Measurements from ENCODE around the gene RPS8.

Gene RPS8

DNA sequence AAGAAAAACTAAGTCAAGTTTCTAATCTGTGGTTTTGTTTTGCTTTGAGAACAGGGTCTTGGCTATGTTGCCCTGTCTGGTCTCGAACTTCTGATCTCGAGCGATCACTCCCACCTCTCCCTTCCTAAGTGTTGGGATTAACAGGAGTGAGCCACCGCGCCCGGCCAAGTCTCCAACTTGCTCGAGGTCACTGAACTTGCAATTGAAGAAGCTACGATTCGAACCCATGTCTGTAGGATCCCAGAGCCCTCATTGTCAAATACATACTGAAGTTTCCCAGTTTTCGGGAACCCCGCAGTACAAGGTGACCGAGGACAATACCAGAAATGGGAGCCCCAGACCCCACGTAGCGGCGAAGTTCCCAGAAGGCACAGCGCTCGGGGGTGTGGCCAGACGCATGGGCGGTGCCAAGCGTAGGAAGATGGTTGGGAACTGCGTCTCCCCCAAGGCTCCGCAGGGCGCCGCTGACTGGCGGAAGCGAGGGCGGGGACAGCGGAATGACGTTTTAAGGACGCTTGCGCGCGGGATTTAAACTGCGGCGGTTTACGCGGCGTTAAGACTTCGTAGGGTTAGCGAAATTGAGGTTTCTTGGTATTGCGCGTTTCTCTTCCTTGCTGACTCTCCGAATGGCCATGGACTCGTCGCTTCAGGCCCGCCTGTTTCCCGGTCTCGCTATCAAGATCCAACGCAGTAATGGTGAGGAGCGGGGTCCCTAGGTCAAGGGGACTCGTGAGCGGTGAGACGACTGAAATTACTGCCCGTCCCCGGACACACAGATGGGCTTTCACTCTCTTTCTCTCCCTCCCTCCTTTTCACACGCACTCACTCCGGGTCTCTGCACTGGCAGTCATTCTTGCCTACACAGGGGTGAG lies 35.8 kb upstream of the RPS8 start, which contains the start of gene KIF2C:
Gene KIF2C (plus strand): TSS at position 531 of the 872 bp plus-strand sequence. CDS start 96 bp downstream, at position 627.
- peak; percentile 92 for DNase-seq (ENCODE audit: low read depth)
- TF ChIP-seq, protein P1, sequence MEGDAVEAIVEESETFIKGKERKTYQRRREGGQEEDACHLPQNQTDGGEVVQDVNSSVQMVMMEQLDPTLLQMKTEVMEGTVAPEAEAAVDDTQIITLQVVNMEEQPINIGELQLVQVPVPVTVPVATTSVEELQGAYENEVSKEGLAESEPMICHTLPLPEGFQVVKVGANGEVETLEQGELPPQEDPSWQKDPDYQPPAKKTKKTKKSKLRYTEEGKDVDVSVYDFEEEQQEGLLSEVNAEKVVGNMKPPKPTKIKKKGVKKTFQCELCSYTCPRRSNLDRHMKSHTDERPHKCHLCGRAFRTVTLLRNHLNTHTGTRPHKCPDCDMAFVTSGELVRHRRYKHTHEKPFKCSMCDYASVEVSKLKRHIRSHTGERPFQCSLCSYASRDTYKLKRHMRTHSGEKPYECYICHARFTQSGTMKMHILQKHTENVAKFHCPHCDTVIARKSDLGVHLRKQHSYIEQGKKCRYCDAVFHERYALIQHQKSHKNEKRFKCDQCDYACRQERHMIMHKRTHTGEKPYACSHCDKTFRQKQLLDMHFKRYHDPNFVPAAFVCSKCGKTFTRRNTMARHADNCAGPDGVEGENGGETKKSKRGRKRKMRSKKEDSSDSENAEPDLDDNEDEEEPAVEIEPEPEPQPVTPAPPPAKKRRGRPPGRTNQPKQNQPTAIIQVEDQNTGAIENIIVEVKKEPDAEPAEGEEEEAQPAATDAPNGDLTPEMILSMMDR (IDR thresholded peaks at IDR 0.05; ENCODE audit: control insufficient read depth, extremely low read depth, insufficient read depth), result no peak
- H3K4me3 ChIP-seq (ENCODE audit: low read depth, low read length), result peak within 1 kb of the TSS; percentile 86

DNA sequence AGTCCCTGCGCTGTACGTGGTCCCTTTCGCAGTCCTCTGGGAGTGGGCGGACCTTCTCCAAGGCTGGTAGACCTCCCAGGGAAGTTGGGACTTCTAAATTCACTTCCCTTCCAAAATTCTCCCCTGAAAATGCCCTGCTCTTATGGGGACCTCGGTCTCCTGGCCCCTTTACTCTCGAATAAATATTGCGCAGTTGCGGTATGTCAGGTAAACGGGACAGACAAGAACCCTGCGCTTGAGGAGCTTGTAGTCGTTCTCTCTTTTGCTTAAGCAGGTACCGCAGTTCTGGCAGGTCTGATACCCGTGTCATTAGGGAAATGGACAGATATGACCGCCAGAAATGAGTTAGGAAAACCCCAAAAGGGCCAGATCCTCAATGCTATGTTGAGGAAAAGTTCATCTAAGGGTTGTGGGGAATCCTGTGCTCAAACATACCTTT lies 35.1 kb upstream of the RPS8 start:
- TF ChIP-seq, protein P1 (IDR thresholded peaks at IDR 0.05; ENCODE audit: control insufficient read depth, extremely low read depth, insufficient read depth), result no peak
- no peak for DNase-seq (ENCODE audit: low read depth)
- peak overlapping the region; percentile 86 for H3K4me3 ChIP-seq (ENCODE audit: low read depth, low read length)

DNA sequence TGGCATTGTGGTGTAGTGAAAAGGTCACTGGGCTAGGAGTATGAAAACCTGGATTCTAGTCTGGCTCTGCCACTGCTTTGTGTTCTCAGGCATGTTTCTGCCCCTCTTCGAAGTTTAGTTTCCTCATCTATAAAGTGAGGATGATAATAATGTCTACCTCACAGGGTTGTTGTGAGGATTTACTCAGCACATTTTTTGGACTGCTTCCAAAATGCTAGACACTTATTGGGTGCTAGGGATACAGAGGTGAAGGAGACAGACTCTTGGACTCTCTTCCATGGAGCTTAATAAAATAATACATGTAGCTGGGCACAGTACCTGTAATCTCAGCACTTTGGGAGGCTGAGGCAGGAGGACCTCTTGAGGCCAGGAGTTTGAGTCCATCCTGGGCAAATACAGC lies 32.1 kb upstream of the RPS8 start:
- H3K4me3 ChIP-seq (ENCODE audit: low read depth, low read length), result no peak overlapping the region
- no peak for DNase-seq (ENCODE audit: low read depth)
- TF ChIP-seq, protein P1 (IDR thresholded peaks at IDR 0.05; ENCODE audit: control insufficient read depth, extremely low read depth, insufficient read depth), result no peak

DNA sequence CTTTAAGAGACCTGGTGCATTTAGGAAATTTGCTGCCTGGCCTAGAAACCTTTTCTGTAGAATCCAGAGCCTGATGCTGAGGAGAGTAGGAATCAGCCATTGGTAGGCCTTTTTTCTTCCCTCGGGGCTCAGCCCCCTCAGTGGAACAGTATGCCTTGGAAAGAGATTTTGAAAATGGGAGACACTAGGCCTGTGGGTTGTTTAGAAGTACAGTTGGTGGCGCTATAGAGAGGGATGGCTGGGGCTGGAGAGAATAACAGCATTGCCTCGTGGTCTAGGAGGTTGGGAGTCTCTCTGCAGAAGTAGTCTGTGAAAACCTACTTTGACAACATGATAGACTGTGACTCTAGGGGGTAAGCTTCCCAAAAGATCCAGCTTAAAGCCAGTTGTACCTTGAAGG lies 27.5 kb upstream of the RPS8 start:
- TF ChIP-seq, protein P1 (IDR thresholded peaks at IDR 0.05; ENCODE audit: control insufficient read depth, extremely low read depth, insufficient read depth), result no peak
- DNase-seq (ENCODE audit: low read depth), result no peak
- H3K4me3 ChIP-seq (ENCODE audit: low read depth, low read length), result no peak overlapping the region

DNA sequence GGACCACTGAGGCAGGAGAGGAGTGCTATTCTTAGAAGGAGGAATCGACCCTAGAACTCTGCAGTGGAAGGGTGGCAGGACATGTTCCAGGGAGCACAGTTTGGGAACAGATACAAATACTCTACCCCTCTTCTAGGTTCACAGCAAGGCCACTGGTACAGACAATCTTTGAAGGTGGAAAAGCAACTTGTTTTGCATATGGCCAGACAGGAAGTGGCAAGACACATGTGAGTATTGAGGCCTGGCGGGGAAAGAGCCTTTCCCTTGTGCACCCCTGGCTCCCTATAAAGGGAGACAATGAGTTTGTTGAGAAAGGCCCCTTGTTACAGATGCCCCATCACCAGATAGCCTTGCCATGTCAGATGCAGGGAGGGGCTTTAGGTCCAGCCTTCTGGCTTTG lies 17.9 kb upstream of the RPS8 start:
- H3K4me3 ChIP-seq (ENCODE audit: low read depth, low read length), result no peak overlapping the region
- DNase-seq (ENCODE audit: low read depth), result no peak
- TF ChIP-seq, protein P1 (IDR thresholded peaks at IDR 0.05; ENCODE audit: control insufficient read depth, extremely low read depth, insufficient read depth), result no peak

DNA sequence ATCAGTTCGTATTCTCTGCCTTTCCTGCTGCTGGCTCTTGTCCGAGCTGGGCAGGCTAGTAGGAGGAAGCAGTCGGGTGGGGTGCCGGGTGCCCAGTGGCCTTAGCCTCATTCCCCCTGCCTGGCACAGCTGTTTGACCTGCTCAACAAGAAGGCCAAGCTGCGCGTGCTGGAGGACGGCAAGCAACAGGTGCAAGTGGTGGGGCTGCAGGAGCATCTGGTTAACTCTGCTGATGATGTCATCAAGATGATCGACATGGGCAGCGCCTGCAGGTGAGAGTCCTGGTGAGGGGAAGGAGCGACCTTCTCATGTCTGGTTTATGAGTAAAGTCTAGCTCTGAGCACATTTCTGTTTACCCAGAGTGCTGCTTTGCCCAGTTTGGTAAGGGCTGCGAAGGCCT lies 16.3 kb upstream of the RPS8 start:
- TF ChIP-seq, protein P1 (IDR thresholded peaks at IDR 0.05; ENCODE audit: control insufficient read depth, extremely low read depth, insufficient read depth), result no peak
- H3K4me3 ChIP-seq (ENCODE audit: low read depth, low read length), result no peak overlapping the region
- DNase-seq (ENCODE audit: low read depth), result no peak
